OCI-LY7 (cell line): ENCODE results near the gene OMA1. TPM values are rescaled to one million over a fixed set of nuclear protein-coding genes. Genes with fewer than 3 reads are reported as not detected.

ENCODE experiments used
- BruUV-seq: library from RNA; stranded (reverse); fragments of 400-500 nt; replicated peaks from 2 replicates; lab custom pipeline; 2021; lab: Mats Ljungman, UMichigan
- CTCF ChIA-PET: fragments of 300-600 bp; sonication (Branson Sonifier 250); formaldehyde crosslinking; loops from one replicate; lab custom pipeline; 2022; ENCODE audit warnings: antibody characterized with exemption; ENCODE audit not compliant: unreplicated experiment; lab: Charles Lee
- POLR2A ChIA-PET: fragments of 300-600 bp; sonication (Branson Sonifier 250); formaldehyde crosslinking; loops from one replicate; lab custom pipeline; 2022; ENCODE audit warnings: antibody characterized with exemption; lab: Charles Lee
- DNase-seq: peaks from one replicate; pipeline ENCODE4 v3.0.0-alpha.2; 2015; ENCODE audit warnings: low spot score
- H2AFZ ChIP-seq: fragments of 200-600 bp; sonication (generic), shearing (Covaris generic); 2 replicates; pipeline ENCODE4 v1.6.1; 2014; ENCODE audit warnings: mild to moderate bottlenecking, antibody characterized with exemption, low read length, moderate library complexity
- H3K27ac ChIP-seq: fragments of 200-600 bp; sonication (generic); 2 replicates; pipeline ENCODE4 v1.5.1; 2014; ENCODE audit warnings: mixed run types, low read depth, mild to moderate bottlenecking, moderate library complexity, low read length, inconsistent platforms; ENCODE audit not compliant: poor library complexity, severe bottlenecking
- H3K36me3 ChIP-seq: fragments of 200-600 bp; sonication (generic); 2 replicates; pipeline ENCODE4 v1.6.1; 2014; ENCODE audit warnings: mild to moderate bottlenecking, antibody characterized with exemption, low read length, moderate library complexity, mixed read lengths; ENCODE audit not compliant: insufficient read depth
- H3K4me1 ChIP-seq: fragments of 200-600 bp; sonication (generic); 2 replicates; pipeline ENCODE4 v1.5.1; 2014; ENCODE audit warnings: mild to moderate bottlenecking, low read length; ENCODE audit not compliant: insufficient read depth, poor library complexity, severe bottlenecking
- H3K4me2 ChIP-seq: fragments of 200-600 bp; sonication (generic); 2 replicates; pipeline ENCODE4 v1.6.1; 2014; ENCODE audit warnings: mild to moderate bottlenecking, low read length
- H3K4me3 ChIP-seq: fragments of 200-600 bp; sonication (generic); 2 replicates; pipeline ENCODE4 v1.5.1; 2014; ENCODE audit warnings: mild to moderate bottlenecking, low read depth, low read length; ENCODE audit not compliant: poor library complexity, severe bottlenecking
- H3K79me2 ChIP-seq: fragments of 200-600 bp; sonication (generic); 2 replicates; pipeline ENCODE4 v1.6.1; 2016; ENCODE audit warnings: low read depth, mild to moderate bottlenecking, low read length, moderate library complexity, mixed read lengths; ENCODE audit not compliant: insufficient read depth
- H3K9me2 ChIP-seq: fragments of 200-600 bp; sonication (generic); 2 replicates; pipeline ENCODE4 v1.6.1; 2016; ENCODE audit warnings: mild to moderate bottlenecking, low read length, mixed read lengths; ENCODE audit not compliant: insufficient read depth
- H3K9me3 ChIP-seq: fragments of 200-600 bp; sonication (generic); 2 replicates; pipeline ENCODE4 v1.6.1; 2014; ENCODE audit warnings: mild to moderate bottlenecking, mixed run types, low read length, mixed read lengths
- H4K20me1 ChIP-seq: fragments of 200-600 bp; sonication (generic); 2 replicates; pipeline ENCODE4 v1.6.1; 2014; ENCODE audit warnings: mild to moderate bottlenecking, antibody characterized with exemption, low read length, moderate library complexity, mixed read lengths; ENCODE audit not compliant: insufficient read depth
- EZH2phosphoT487 ChIP-seq: fragments of 200-600 bp; sonication (generic); IDR thresholded peaks from 2 replicates; pipeline ENCODE4 v1.6.1; 2018; ENCODE audit warnings: low read depth, borderline replicate concordance, mild to moderate bottlenecking, mixed run types, antibody characterized with exemption, low read length, moderate library complexity, mixed read lengths
- intact Hi-C: fragments of 100-400 bp; cut with micrococcal nuclease; formaldehyde crosslinking; loops from one replicate; pipeline ENCODE4 v1.10.0; 2022; ENCODE audit not compliant: unreplicated experiment
- total RNA-seq, 2 experiments: library from RNA; depleted of rRNA in 1 of 2; stranded (reverse); fragments of >200 nt in 1 of 2; shearing (Covaris generic) in 1 of 2; gene quantifications; 2 replicates each; pipeline ENCODE4 v1.2.3, GENCODE V29; 2014 to 2022
- TF ChIP-seq, protein P1 (sequence below): fragments of 200-600 bp; sonication (generic); conservative IDR thresholded peaks from 2 replicates; pipeline ENCODE4 v1.5.1; 2014; ENCODE audit warnings: mild to moderate bottlenecking, antibody characterized with exemption, low read length, moderate library complexity, mixed read lengths

The OMA1 gene
- total RNA-seq, 2 experiments from 2014 or later: 35.9 to 38.5 TPM

GRCh38 chr1:58434181-58434580 is 112.3 kb downstream of the OMA1 start:
- POLR2A ChIA-PET: no interaction called here
- CTCF ChIA-PET: interaction anchor here (0.5 kb wide), 1 partner anchor 68 kb away, joined by 3 read pairs; no protein-coding TSS in a partner anchor
- no peaks in the 10 kb centered on the region for H3K9me2 ChIP-seq
- H3K4me3 ChIP-seq: no peak overlapping the region
- DNase-seq: no peak
- no TSS peak for BruUV-seq
- no peak overlapping the region for H2AFZ ChIP-seq
- no peak overlapping the region for H3K27ac ChIP-seq
- no peaks in the 10 kb centered on the region for H3K4me1 ChIP-seq
- no peak overlapping the region for H3K4me2 ChIP-seq
- no peaks in the 10 kb centered on the region for H3K79me2 ChIP-seq
- no peaks in the 10 kb centered on the region for H3K9me3 ChIP-seq
- intact Hi-C loops: no loop called here
- no peak for TF ChIP-seq EZH2phosphoT487
- TF ChIP-seq, protein P1, sequence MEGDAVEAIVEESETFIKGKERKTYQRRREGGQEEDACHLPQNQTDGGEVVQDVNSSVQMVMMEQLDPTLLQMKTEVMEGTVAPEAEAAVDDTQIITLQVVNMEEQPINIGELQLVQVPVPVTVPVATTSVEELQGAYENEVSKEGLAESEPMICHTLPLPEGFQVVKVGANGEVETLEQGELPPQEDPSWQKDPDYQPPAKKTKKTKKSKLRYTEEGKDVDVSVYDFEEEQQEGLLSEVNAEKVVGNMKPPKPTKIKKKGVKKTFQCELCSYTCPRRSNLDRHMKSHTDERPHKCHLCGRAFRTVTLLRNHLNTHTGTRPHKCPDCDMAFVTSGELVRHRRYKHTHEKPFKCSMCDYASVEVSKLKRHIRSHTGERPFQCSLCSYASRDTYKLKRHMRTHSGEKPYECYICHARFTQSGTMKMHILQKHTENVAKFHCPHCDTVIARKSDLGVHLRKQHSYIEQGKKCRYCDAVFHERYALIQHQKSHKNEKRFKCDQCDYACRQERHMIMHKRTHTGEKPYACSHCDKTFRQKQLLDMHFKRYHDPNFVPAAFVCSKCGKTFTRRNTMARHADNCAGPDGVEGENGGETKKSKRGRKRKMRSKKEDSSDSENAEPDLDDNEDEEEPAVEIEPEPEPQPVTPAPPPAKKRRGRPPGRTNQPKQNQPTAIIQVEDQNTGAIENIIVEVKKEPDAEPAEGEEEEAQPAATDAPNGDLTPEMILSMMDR: no peak
- H3K36me3 ChIP-seq: no peaks in the 10 kb centered on the region
- H4K20me1 ChIP-seq: no peaks in the 10 kb centered on the region

- Histone ChIP-seq H3K36me3 (no peaks in the 10 kb centered on the region), H3K9me2 (no peaks in the 10 kb centered on the region), H3K4me1 (no peaks in the 10 kb centered on the region), H2AFZ (no peak overlapping the region), H3K27ac (no peak overlapping the region), H3K4me3 (no peak overlapping the region), H3K9me3 (no peaks in the 10 kb centered on the region), H3K4me2 (no peak overlapping the region), H4K20me1 (no peaks in the 10 kb centered on the region), H3K79me2 (no peaks in the 10 kb centered on the region)
- intact Hi-C loops: no loop called here
- TF ChIP-seq EZH2phosphoT487: no peak
- TF ChIP-seq, protein P1: no peak
- ChIA-PET CTCF (no interaction called here), POLR2A (interaction anchor here (0.6 kb wide), 1 partner anchor 1485 kb away, joined by 3 read pairs; no protein-coding TSS in a partner anchor)
- DNase-seq: no peak
- no TSS peak for BruUV-seq
Measured at GRCh38 chr1:58432851-58433668, 113.5 kb downstream of the OMA1 start.
